ENCODE measurements around the gene GPR142. TPM values are rescaled to one million over a fixed set of nuclear protein-coding genes. Genes with fewer than 3 reads are reported as not detected.

The GPR142 gene
- total RNA-seq, 1 experiment from 2014 or later: not detected

GRCh38 chr17:74391771-74392170, 24.5 kb downstream of the GPR142 start (continued):
- TF ChIP-seq USF1 (CRISPR knock-in tag; IDR thresholded peaks at IDR 0.05): no peak
- no peak for TF ChIP-seq SP1 (CRISPR knock-in tag; conservative IDR thresholded peaks at IDR 0.05)
- no peak for TF ChIP-seq CREM (CRISPR knock-in tag; IDR thresholded peaks at IDR 0.05)
- no peak for TF ChIP-seq ATF6 (CRISPR knock-in tag; IDR thresholded peaks at IDR 0.05)
- TF ChIP-seq E2F1 (CRISPR knock-in tag; IDR thresholded peaks at IDR 0.05): no peak

DNA sequence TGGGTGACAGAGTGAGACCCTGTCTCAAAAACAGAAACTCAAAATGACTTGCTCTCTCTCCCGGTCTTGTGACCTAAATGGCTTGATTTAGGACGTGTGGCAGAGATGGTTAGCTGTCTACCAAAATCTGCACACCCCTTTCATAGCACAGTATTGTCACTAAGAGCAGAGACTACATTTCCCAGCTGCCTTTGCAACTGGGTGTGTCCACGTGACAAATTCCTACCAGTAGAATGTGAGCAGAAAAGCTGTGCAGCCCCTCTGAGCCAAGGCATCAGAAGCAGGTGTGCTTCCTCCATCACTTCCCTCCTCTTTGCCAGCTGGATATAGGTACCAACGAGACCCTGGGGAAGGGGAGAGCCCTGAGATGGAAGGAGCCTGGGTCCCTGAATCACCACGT, 25.5 kb downstream of the GPR142 start:
- Mint-ChIP-seq H3K9me3 (no peaks in the 10 kb centered on the region), H3K4me3 (no peak overlapping the region), H3K27ac (no peak overlapping the region), H3K4me1 (peaks cover 12% of the 10 kb centered on the region), H3K27me3 (ENCODE audit: low read depth) (no peaks in the 10 kb centered on the region; the same call in 1 of the 2 replicates), H3K36me3 (no peaks in the 10 kb centered on the region)
- ATAC-seq (peak; percentile 86), DNase-seq (ENCODE audit: low spot score) (no peak)
- ChIA-PET POLR2A (interaction anchor here (0.9 to 1.2 kb wide), 2 partner anchors 10 to 61 kb away, joined by 3 to 11 read pairs; no protein-coding TSS in a partner anchor), CTCF (interaction anchor here (0.8 to 5.9 kb wide), 6 partner anchors 11 to 45 kb away, joined by 3 to 48 read pairs (median 4); partner anchors contain the start of gene BTBD17)
- TF ChIP-seq USF1 (CRISPR knock-in tag; IDR thresholded peaks at IDR 0.05) (peak; percentile 93), ATF1 (CRISPR knock-in tag; IDR thresholded peaks at IDR 0.05) (no peak), ZNF671 (CRISPR knock-in tag; IDR thresholded peaks at IDR 0.05) (no peak), USF2 (CRISPR knock-in tag; IDR thresholded peaks at IDR 0.05) (peak; percentile 94), NFYB (CRISPR knock-in tag; conservative IDR thresholded peaks at IDR 0.05; ENCODE audit: low read depth) (peak; percentile 56)

GRCh38 chr17:74393346-74393942, 26.1 kb downstream of the GPR142 start:
- POLR2A ChIA-PET: interaction anchor here (0.9 to 1.2 kb wide), 2 partner anchors 11 to 61 kb away, joined by 3 to 11 read pairs; no protein-coding TSS in a partner anchor
- peaks cover 11% of the 10 kb centered on the region; the same call in 1 of the 2 replicates for H3K4me1 Mint-ChIP-seq
- H3K27ac Mint-ChIP-seq: no peak overlapping the region
- no peak for ATAC-seq
- CTCF ChIA-PET: interaction anchor here (0.8 to 5.9 kb wide), 8 partner anchors 11 to 61 kb away, joined by 3 to 48 read pairs (median 4); partner anchors contain the start of gene BTBD17
- DNase-seq (ENCODE audit: low spot score): no peak
- H3K27me3 Mint-ChIP-seq (ENCODE audit: low read depth): no peaks in the 10 kb centered on the region; the same call in 1 of the 2 replicates
- H3K4me3 Mint-ChIP-seq: no peak overlapping the region
- H3K9me3 Mint-ChIP-seq: no peaks in the 10 kb centered on the region
- H3K36me3 Mint-ChIP-seq: no peaks in the 10 kb centered on the region
- TF ChIP-seq ATF6 (CRISPR knock-in tag; IDR thresholded peaks at IDR 0.05) (no peak), IRF1 (CRISPR knock-in tag; IDR thresholded peaks at IDR 0.05) (no peak), E2F5 (CRISPR knock-in tag; IDR thresholded peaks at IDR 0.05) (no peak), JUN (CRISPR knock-in tag; IDR thresholded peaks at IDR 0.05) (no peak), IRF2 (CRISPR knock-in tag; IDR thresholded peaks at IDR 0.05; ENCODE audit: borderline replicate concordance, low read depth) (no peak), EMX1 (CRISPR knock-in tag; IDR thresholded peaks at IDR 0.05) (no peak), CREB1 (CRISPR knock-in tag; IDR thresholded peaks at IDR 0.05) (no peak), TEAD1 (CRISPR knock-in tag; IDR thresholded peaks at IDR 0.05) (no peak), ZNF232 (CRISPR knock-in tag; IDR thresholded peaks at IDR 0.05) (no peak), RORB (CRISPR knock-in tag; IDR thresholded peaks at IDR 0.05) (no peak)
- TF ChIP-seq, protein P1, sequence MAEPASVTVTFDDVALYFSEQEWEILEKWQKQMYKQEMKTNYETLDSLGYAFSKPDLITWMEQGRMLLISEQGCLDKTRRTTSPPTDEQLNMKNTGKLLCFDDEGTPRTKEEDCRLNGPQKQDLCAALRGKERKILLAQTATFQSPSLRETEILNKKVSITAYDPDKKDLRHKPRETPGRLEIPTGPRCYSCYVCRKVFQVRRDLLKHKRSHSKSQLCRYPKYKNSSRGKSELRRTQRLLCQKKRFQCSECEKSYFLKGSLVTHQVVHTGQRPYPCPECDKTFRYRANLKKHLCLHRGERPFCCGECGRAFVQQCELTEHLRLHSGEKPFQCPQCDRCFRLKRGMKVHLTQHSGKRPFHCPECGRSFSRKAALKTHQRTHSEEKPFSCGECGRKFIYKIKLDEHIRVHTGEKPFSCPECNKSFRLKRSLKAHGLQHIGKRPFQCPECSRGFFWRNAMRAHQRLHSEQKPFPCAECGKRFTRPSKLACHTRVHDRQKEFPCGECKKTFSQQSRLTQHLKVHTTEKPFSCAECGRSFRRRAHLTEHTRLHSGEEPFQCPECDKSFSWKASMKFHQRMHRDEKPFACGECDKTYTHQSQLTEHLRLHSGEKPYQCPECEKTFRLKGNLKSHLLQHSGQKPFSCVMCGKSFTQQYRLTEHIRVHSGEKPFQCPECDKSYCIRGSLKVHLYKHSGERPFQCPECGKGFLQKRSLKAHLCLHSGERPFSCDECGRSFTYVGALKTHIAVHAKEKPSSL (CRISPR knock-in tag; conservative IDR thresholded peaks at IDR 0.05): no peak
